HG02642 (cell line): ENCODE results near the gene HSD17B3.
"Not testable (repeated sequence)": the region's sequence is repeated elsewhere in the genome, so short reads cannot be mapped to it uniquely, and the experiment has no call there.

Experiments
- ATAC-seq: cut with Tn5 transposase; IDR thresholded peaks from one replicate; pipeline ENCODE4 v1.9.1; 2021; ENCODE audit warnings: mild to moderate bottlenecking; ENCODE audit not compliant: unreplicated experiment, poor library complexity

The HSD17B3 gene

DNA sequence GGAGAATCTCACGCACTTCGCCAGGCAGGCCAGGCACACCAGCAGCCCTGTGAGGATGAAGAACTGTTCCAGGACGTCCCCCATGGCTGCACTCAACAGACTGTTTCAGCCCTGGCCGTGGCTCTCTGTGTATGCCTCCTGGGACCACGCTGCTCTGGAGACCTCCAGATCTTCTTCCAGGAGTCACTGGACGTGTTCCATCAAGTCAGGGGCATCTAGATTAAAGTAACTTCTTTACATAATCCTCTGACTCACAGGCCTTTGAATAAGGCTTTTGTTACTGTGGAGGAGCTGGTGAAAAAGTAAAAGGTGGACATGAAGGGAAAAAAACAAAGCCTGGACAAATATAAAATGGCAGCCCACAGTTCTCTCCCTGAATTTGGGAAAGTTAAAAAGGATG, at the start of gene HSD17B3:
TSS of gene HSD17B3 (minus strand) at position 156 of the 400 bp plus-strand sequence. CDS start at position 84, 72 bp downstream.
- ATAC-seq = no peak

DNA sequence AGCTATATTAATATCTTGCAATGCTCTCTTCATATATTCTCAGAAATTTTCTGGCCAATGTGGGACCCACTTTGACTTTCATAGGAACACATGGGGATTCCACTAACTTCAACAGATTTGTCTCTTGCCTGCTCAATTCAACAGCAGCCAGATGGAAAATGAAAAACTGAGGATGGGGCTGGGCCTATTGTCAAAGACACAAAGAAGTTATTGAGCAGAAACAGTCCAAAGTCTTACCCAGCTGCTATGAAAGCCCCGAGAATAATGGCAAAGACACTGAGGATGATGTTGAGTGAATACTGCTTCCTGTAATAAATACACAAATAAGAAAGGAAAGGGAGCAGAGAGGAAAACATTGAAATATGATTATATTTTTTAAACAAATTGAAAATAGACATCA, 48.9 kb upstream of the HSD17B3 start:
- no peak for ATAC-seq

DNA sequence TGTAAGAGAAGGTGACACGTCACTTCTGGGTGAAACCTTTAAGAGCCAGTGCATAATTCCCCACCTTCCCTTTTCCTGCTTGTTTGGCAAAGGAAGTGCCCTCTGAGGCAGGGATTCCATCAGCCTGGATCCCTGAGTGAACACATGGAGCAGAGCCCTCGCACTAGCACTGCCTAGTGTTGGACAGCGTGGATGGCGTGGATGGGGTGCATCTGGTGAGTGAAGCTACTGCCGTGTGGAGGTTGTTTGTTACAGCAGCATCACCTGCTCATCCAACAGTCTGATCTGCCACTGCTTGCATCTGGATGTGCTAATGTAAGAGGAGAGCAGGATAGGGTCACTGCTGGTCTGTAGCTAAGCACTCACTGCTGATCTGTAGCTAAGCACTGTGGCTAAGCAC, 46.3 kb upstream of the HSD17B3 start:
- no peak for ATAC-seq

DNA sequence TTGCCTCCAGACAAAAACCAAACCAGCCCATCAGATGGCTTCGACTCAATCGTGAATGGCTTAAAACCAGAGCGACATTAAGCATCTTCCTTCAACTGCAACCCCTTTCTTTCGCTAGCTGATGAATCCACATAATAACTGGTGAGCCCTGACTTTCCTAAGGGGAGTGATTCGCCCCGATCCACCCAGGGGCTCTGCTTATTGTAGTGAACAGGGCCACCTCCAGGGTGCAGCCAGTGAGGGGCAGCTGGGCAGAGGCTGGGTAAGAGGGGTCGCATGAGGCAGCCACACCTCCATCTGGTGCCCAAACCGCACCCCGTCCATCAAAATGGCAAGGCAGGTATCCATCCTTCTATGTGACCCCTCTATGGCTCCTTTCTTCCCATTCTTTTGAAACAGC, 43.6 kb upstream of the HSD17B3 start:
- no peak for ATAC-seq

DNA sequence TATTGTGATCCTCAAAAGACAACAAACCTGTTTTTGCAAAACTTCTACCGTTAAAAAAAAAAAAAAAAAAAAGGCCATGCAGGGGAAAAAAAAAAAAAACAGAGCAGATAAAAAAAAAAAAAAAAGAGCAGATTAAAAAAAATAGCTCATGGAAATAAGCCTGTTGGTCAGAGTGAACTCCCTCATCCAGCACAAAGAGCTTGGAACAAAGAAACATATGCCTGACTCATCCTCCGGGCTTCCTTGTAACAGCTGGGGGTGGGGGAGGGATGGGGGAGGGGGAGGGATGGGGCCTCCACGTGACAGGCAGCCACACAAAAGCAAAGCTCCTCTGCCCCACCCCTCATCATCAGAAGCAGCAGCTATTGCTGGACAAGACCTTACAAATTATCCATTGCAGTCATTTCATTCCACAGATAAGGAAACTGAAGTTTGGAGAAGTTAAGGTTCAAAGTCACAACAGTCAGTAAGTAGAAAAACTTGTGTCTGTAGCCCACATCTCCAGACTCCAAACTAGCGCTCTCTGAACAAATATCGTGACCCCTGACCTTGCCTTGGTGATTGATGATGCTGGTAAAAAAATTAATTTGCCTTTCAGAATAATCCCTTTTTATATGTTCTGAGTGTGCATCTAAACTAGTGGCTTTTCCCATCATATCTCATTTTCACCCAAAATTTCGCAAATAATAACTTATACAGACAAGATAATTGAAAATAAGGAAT, 42.6 kb upstream of the HSD17B3 start:
- no peak for ATAC-seq

DNA sequence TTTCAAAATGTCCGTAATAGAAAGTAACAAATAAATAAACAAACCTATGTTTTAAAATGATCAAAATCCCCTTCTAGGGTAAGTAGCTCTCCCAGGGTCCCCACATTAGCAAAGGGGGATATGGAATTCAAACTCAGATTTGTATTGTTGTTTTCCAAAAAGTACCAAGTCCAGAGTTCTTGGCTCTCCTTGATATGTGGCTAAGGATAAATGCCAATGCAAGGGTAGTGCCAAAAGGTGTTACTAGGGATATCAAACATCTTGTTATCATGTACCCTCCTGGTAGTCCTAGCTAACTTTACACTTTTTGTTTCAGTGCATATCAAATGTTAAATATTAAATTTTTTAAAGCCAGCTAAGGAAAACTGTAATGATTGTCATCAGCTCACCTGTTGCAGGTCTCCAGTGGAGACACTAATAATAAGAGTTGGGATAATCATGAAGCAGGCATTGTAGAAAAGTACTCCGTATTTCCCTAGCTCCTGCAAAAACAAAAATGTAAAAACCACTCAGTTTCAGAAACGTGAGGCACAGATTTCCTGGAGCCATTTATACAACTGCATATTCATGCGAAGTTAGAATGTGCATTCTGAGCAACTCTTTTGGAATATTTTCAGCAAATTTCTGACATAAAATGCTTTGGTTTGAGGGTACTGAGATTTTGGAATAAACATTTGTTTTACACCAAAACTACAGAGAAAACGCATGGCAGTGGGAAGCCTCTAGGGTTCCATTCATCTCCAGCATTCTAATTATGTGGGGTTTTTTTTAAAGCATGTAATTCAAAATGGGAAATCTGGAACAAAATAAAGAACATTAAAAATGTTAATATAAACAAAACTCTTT, 41.8 kb upstream of the HSD17B3 start:
- ATAC-seq = no peak

DNA sequence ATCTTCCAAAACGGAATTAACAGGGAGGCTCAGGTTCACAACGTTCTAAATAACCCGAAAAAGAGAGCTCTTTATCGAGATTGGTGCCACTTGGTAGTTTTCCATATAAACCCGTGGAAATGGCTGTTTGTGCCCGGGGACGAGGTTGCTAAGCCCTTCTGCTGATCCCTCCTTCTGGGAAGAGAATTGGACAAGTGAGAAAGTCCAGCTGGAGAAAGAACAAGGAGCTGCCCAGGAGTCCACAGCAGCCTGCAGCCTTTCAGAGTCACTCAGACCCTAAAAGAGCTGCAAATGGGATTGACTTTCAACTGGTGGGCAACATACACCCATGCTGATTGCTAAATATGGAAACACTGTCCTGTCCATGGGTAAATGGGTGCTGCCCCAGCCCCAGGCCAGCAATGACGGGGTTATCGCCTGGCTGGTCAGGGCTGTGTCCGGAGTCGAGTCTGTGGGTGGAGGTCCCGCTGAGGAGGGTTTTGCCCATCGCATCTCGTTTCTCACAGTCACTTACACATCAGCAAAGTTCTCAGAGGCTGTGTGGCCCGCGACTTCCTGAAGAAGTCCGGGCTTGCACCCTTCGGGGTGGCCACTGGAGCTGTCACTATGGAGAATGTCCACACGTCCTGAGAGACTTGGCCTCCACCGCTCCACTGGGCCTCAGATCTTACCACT, 40.7 kb upstream of the HSD17B3 start:
- ATAC-seq = no peak

DNA sequence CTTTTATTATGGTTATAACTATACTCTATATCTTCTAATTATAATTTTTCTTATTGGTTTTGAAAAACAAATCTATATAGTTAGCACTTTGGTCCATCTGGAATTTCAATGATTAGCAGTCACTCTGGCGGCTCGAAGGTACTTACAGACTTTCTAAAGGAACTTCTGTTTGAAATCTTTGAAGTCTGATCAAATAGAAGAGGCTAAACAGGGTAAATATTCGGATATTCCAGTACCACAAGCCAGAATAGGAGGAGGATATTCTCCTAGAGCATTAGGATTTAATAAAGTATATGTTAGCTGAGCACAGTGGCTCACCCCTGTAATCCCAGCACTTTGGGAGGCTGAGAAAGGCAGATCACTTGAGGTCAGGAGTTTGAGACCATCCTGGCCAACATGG, 38.7 kb upstream of the HSD17B3 start:
- ATAC-seq = no peak

DNA sequence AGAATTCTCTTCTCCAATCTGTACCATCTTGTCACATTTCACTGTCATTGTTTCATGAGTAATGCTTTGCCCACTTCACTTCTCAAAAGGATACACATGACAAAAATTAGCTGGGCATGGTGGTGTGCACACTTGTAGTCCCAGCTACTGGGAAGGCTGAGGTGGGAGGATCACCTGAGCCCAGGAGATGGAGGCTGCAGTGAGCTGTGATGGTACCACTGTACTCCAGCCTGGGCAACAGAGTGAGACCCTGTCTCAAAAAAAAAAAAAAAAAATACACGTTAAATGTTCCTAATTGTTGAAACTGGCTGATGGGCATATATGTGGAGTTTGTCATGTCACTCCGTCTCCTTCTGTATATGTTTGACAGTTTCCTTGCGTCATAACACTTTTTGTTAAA, 36.3 kb upstream of the HSD17B3 start:
- no peak for ATAC-seq

DNA sequence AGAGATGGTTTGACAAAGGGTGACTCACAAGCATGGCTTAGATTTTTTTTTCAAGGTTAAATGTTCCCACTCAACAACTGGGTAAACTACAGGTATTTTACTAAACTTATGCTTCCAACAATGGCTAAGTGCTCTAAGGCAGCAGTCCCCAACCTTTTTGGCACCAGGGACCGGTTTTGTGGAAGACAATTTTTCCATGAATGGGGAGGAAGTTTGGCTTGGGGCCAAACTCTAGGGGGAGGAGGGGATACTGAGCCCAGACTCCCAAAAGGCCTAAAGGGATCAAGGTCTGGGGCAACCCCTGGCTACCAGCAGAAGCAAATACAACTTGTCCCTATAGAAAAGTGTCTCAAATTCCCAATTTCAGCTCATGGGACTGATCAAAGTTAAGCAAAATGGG, 32.0 kb upstream of the HSD17B3 start:
- ATAC-seq = no peak

DNA sequence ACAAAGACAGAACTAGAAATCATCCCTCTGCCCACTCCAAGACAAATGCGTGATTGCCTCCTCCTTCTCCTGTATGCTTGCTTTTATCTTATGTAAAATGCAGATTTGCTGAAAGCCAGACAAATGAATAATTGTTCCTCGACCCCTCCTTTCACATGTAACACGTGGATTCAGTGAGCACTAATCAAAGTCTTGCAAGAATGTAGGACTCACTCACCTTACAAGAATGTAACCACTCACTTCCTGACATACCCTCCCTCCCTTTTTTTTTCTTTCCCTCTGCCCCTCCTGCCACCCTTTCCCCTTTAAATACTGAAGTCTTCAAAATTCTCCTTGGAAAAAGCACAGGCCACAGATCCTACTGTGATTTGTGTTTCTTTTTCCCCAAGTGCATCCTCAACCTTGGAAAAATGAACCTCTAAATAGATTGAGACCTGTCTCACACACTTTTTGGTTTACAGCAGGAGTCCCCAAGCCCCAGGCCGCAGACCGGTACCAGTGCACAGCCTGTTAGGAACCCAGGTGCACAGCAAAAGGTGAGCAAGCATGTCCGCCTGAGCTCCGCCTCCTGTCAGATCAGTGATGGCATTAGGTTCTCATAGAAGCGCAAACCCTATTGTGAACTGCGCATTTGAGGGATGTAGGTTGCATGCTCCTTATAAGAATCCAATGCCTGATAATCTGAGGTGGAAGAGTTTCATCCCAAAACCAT, 29.4 kb upstream of the HSD17B3 start:
- ATAC-seq = no peak

DNA sequence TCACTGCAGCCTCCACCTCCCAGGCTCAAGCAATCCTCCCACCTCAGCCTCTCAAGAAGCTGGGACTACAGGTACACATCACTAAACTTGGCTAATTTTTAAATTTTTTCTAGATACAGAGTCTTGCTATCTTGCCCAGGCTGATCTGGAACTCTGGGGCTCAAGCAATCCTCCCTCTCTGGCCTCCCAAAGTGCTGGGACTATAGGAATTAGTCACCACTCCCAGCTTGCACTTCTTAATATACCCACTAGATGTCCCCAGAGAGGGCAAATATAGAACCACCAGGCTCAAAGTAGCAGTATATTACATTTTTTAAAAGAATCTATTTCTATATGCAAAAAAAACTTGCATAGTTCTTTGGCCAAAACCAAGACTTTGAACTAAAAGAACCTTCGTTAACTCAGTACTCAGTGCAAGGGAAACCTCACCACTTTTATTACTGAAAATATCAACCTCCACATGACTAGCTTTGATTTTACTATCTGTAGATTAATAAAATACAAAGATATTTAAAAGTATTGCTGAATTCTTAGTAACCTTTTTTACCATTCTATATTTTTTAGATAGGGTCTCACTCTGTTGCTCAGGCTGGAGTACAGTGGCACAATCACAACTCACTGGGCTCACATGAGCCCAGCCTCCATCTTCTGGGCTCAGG, 25.8 kb upstream of the HSD17B3 start:
- no peak for ATAC-seq

DNA sequence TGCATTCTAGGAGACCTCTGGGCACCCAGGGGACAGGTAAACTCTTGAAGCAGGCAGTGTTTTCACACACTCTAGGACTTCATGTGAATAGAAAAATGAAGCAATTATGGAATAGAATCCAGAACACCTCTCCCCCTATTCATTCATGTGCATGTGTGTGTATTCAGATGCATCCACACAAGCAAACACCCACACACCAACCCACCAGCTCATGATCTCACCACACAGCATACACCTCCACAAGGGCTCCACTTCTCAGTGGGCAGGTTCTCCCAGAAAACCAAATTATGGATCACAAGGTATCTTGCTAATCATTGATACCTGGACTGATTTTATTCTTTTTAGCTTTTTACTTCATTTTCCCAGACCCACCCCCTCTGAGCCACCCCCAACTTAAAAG, 21.2 kb upstream of the HSD17B3 start:
- no peak for ATAC-seq

DNA sequence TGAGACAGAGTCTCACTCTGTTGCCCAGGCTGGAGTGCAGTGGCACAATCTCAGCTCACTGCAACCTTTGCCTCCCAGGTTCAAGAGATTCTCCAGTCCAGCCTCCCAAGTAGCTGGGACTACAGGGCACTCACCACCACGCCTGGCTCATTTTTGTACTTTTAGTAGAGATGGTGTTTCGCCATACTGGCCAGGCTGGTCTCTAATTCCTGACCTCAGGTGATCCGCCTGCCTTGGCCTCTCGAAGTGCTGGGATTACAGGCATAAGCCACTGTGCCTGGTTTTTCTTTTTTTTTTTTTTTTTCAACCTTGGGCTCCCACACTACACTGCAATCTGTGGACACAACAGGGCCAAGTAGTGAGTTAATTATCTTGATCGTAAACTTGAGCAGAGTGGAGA, 20.8 kb upstream of the HSD17B3 start:
- ATAC-seq = not testable (repeated sequence)

DNA sequence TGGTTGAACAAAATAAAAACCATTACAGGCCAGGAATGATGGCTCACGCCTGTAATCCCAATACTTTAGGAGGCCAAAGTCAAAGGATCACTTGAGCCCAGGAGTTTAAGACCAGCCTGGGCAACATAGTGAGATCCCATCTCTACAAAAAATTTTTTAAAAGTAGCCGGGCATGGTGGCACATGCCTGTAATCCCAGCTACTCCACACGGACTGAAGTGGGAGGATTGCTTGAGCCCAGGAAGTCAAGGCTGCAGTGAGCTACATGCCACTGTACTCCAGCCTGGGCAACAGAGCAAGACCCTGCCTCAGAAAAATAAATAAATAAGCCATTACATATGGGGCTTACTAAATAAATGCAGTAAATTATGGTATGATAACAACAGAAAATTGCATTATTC, 20.2 kb upstream of the HSD17B3 start:
- ATAC-seq = not testable (repeated sequence)

DNA sequence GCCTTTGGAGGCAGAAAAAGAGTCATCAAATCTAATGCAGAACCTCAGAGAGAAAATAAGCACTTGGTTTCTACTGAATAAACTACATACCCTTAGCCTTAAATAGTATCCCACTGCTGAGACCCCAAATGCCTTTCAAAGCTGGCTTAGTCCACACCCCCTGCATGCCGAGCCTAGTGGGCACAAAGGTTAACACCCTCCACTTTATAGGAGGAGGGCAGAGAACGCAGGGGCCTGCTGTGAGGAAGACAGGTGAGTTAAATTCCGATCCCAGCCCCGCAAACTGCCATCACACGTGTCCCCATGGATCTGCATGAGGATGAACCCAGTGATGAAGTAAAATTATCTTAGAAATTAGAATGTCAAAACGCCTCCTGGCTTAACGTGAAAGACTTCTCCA, 19.5 kb upstream of the HSD17B3 start:
- no peak for ATAC-seq

DNA sequence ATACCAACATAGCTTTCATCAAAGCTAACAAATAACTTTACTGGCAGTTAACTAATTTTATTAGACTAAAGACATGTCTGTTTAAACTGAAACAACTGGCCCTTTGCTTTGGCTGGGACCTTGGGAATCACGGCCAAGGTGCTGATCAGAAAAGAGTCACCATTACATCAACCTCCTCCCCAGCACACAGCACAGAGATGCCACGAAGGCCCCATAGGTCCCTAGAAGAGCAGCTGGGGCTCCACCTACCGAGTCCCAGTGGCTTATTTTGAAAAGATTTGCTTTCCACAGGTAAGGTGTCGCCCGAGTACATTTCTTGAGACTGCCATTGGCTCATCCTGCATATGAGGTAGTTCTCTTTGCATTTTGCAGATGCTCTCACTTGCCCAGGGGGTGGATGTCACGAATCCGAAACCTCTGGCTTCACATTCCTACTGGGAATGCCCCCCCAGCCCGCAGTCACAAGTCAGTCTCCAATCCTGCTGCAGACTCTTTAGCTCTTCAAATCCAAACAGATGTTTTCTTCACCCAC, 18.8 kb upstream of the HSD17B3 start:
- ATAC-seq = no peak

DNA sequence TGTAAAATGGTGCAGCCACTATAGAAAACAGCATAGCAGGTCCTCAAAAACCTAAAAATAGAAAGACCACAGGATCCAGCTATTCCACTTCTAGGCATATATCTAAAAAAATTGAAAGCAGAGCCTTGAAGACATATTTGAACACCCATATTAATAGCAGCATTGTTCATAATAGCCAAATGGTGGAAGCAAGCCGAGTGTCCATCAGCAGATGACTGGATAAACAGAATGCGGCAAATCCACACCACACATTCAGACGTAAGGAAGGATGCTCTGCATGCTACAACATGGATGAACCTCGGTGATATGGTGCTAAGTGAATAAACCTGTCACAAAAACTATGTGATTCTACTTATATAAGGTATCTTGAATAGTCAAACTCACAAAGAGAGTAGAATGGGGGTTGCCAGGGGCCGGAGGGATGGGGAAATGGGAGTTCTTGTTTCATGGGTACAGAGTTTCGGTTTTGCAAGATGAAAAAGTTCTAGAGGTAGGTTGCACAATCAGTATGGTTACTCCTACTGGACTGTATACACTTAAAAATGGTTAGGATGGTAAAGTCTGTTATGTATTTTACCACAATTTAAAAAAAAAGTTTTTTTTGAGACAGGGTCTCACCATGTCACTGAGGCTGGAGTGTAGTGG, 17.1 kb upstream of the HSD17B3 start:
- no peak for ATAC-seq

DNA sequence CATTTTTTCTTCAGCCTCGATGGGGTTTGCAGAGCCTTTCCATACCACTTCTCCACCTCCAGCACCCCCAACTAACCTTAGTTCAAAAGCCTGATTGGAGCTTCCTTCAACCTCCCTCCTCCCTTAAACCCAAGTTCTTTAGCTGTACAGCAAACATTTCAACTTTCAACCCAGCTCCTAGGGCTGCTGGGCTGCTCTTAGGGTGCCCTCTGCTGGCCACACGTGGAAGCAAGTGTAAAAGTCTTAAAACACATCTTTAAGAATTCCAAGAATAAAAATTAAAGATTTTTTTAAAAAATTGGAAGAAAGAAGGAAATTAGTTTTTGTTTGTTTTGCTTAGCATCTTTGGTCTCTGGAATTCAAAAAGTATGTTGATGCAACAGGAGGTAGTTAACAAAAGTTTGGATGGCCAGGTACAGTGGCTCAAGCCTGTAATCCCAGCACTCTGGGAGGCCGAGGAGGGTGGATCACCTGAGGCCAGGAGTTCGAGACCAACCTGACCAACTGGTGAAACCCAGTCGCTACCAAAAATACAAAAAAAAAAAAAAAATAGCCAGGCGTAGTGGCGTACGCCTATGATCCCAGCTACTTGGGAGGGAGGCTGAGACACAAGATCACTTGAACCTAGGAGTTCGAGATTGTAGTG, 15.5 kb upstream of the HSD17B3 start:
- ATAC-seq = no peak
